M059J (cell line): Measurements from ENCODE around the gene TIGAR. TPM values are rescaled to one million over a fixed set of nuclear protein-coding genes. Genes with fewer than 3 reads are reported as not detected.

ENCODE experiments used
- DNase-seq: peaks from one replicate; pipeline ENCODE4 v3.0.0-alpha.2; 2012; ENCODE audit warnings: low read depth
- total RNA-seq: library from RNA; depleted of rRNA; stranded (reverse); fragments of >200 nt; shearing (Covaris generic); gene quantifications from 2 replicates; pipeline ENCODE4 v1.2.3, GENCODE V29; 2014; rRNA removed

TIGAR gene, protein sequence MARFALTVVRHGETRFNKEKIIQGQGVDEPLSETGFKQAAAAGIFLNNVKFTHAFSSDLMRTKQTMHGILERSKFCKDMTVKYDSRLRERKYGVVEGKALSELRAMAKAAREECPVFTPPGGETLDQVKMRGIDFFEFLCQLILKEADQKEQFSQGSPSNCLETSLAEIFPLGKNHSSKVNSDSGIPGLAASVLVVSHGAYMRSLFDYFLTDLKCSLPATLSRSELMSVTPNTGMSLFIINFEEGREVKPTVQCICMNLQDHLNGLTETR
- 11.5 and 18.1 TPM in 2 replicates for total RNA-seq

- DNase-seq: peak; percentile 93
Measured at GRCh38 chr12:4320853-4321701, at the start of gene TIGAR. Gene TIGAR, plus strand, starts transcription at chr12:4321213. Its CDS starts 59 bp downstream, at chr12:4321272.

DNA sequence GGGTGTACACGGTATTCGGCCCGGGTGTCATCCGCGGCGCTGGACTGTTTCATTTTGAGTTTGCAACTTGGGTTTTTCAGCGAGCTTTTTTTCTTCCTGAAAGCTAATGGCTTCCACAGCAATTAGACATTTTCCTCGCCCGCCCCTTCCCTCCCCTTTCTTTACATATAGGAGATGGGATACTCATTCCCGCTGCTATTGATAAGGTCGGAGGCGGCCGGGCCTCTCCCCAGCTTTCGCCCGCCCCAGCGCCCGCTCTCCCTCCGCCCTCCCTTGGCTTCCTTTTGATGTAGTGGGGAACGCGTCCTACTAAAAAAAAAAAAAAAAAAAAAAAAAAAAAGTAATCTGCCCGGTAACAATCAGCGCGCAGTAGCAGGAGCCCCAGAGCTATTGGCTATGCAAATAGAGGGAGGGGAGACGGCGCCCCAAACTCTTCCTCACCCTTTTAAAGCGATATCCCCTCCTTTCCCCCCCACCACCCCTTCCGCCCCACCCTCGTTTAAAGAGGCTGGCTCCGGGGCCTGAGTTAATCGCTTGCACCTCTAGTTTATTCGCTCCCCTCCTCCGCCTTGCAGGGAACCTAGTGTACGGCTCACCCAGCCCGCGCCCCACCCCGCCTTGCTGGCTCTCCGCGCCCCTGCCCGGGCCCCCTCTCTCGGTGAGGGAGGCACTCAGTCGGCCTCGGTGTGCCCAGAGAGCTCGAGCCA, 49.1 kb upstream of the TIGAR start:
- DNase-seq: peak; percentile 14

DNA sequence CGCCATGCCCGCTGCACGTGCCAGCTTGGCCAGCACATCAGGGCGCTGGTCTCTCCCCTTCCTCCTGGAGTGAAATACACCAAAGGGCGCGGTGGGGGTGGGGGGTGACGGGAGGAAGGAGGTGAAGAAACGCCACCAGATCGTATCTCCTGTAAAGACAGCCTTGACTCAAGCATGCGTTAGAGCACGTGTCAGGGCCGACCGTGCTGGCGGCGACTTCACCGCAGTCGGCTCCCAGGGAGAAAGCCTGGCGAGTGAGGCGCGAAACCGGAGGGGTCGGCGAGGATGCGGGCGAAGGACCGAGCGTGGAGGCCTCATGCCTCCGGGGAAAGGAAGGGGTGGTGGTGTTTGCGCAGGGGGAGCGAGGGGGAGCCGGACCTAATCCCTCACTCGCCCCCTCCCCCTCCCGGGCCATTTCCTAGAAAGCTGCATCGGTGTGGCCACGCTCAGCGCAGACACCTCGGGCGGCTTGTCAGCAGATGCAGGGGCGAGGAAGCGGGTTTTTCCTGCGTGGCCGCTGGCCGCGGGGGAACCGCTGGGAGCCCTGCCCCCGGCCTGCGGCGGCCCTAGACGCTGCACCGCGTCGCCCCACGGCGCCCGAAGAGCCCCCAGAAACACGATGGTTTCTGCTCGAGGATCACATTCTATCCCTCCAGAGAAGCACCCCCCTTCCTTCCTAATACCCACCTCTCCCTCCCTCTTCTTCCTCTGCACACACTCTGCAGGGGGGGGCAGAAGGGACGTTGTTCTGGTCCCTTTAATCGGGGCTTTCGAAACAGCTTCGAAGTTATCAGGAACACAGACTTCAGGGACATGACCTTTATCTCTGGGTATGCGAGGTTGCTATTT, 48.4 kb upstream of the TIGAR start:
- DNase-seq: no peak

DNA sequence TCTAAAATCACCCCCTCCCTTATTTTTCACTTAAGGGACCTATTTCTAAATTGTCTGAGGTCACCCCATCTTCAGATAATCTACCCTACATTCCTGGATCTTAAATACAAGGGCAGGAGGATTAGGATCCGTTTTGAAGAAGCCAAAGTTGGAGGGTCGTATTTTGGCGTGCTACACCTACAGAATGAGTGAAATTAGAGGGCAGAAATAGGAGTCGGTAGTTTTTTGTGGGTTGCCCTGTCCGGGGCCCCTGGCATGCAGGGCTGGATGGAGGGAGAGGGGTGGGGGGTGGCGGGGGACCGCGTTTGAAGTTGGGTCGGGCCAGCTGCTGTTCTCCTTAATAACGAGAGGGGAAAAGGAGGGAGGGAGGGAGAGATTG, 47.8 kb upstream of the TIGAR start:
- no peak for DNase-seq

DNA sequence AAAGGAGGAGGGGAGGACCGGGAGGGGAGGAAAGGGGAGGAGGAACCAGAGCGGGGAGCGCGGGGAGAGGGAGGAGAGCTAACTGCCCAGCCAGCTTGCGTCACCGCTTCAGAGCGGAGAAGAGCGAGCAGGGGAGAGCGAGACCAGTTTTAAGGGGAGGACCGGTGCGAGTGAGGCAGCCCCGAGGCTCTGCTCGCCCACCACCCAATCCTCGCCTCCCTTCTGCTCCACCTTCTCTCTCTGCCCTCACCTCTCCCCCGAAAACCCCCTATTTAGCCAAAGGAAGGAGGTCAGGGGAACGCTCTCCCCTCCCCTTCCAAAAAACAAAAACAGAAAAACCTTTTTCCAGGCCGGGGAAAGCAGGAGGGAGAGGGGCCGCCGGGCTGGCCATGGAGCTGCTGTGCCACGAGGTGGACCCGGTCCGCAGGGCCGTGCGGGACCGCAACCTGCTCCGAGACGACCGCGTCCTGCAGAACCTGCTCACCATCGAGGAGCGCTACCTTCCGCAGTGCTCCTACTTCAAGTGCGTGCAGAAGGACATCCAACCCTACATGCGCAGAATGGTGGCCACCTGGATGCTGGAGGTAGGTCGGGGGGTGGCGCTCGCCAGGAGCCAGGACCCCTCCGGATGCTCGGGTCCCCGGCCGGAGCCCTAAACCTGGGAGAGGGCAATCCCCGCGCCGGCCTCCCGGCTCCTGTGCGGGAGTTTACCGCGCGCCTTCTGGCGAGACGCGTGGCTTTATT, 47.2 kb upstream of the TIGAR start, which contains the start of gene CCND2:
TSS of gene CCND2 (plus strand) at position 111 of the 744 bp plus-strand sequence. CDS start at position 390, 279 bp downstream.
- DNase-seq: peak; percentile 28

DNA sequence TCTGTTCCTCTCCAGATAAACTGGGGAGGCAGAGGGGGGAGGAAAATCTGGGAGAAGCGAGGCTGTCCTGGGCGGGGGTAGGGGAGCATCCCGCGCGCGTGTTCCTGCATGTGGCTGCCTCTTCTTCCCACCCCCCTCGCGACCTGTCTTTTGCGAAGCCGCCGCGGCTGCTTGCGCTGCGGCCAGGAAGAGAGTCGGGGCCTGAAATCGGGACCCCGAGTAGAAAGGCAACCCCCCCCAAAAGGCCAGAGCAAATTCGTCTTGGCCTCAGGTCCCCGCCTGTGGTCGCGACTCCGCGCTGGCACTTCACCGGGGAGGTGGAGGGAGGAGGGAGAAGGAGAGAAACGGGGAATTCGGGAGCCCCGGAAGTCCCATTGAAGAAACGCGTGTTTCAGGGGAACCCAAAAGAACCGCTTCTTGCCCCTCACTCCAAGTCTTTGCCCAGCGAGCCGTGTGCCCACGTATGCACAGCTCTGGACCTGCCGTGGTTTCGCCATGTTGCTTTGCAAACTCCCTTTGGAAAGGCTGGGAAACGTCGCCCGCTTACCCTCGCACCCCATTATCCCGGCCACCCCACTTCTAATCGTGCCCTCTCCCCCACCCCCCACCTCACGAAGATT, 46.5 kb upstream of the TIGAR start:
- no peak for DNase-seq

- DNase-seq: no peak
Measured at GRCh38 chr12:4275016-4275869, 45.8 kb upstream of the TIGAR start.

- no peak for DNase-seq
Measured at GRCh38 chr12:4275870-4276301, 45.1 kb upstream of the TIGAR start.

DNA sequence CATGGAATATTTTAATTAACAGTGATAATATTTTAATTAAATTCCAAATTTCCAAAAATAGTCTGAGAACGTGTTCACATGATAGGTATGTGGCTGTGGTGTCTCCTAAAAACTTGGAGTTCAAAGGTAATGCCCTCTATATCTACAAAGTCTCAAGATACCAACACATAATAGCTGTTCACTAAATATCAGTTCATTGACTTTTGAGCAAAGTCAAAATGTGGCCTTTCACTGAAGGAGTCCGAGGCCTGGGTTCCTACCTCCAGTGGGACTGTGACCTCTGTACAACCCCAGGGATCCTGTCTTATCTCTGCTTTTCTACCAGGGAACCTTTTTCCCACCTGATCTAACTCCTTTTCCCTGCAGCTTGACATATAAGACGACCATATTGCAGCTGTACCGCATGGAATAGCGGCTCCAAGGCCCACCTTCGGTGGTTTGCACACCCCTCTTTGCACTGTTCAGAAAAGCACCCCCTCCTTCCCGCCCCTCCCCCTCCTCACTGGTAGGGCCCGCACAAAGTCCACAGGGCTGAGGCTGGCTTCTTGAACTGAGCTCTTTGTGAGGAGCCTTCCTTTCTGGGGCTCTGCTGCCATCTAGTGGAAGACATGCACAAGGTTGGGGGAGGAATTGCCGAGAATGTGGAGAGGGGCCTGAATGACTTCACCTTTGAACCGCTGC, 44.3 kb upstream of the TIGAR start:
- DNase-seq: peak; percentile 74

GRCh38 chr12:4277205-4277543, 43.8 kb upstream of the TIGAR start:
- no peak for DNase-seq

- DNase-seq: no peak
Measured at GRCh38 chr12:4277857-4278256, 43.2 kb upstream of the TIGAR start.

DNA sequence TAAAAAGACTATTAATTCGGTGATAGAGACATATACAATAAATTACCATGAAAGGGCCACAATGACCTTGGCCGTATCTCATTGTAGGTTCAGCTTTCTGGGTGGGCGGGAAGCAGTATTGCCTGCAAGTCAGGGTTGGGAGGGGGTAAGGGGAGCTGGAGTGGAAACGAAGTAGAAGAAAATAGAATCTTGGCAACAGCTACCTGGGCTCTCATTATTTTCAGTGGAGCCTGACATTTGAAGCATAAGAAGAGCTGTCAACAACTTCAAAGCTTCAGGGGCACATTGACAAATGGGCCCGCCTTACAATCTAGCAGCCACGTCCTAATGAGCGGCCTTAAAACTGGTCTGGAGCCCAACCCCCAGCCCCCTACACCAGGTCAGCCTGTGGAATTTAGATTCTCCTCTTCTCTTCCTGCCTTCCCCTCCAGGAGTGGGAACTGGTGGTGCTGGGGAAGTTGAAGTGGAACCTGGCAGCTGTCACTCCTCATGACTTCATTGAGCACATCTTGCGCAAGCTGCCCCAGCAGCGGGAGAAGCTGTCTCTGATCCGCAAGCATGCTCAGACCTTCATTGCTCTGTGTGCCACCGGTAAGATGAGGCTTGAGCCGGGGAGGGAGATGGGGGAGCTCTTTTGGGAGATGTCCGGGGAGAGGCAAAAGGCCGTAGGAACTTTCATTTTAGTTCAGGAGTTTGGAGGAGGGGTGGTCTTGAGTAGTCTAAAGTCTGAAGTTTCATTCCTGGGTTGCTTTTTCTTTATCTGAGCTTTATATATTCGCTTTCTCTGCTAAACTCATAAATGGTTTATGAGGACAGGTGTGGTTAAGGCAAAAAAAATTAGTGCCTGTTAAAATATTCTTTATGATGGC, 42.5 kb upstream of the TIGAR start:
- no peak for DNase-seq

GRCh38 chr12:4279198-4279690, 41.8 kb upstream of the TIGAR start:
- no peak for DNase-seq

DNA sequence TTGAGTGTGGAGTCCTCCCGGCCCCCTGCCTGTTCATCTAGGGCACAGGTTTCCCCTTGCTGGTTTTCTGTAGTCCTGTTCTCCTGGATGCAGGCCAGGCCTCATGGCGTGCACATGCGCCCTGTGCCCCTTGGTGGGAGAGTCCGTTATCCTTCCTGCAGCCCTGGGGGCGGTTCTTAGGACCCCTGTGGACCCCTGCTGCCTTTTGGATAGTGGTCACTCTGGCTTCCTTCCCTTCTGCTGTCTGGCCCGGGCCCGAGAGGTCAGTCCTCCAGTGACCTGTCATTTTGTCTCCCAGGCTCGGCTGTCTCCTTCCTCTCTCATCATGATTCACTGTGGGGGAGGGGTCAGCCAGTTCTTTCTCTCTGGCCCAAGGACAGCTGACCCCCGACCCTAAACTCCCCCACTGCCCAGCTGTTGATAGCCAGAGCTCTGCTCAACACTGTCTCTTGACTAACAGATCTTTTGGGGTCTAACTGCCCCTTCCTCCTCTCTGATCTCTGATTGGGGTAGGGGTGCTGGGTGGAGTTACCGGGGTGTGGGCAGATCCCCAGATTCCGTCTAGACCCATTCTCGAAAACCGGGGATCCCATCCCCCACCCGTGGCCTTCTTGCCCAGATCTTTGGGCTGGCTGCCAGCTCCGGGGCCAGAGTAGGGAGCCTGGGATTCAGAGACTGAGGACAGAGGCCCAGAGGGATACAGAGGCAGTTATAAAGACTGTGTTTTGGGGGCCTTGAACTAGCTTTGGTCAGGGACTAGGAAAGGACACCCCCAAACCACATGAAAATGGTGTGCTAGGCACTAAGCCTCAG, 40.5 kb upstream of the TIGAR start:
- no peak for DNase-seq

GRCh38 chr12:4281173-4281654, 39.8 kb upstream of the TIGAR start:
- no peak for DNase-seq

GRCh38 chr12:4282103-4282891, 38.7 kb upstream of the TIGAR start:
- no peak for DNase-seq
